Vagina (tissue), 2 donors: ENCODE measurements around the gene SNRNP70.

ENCODE experiments used
- POLR2AphosphoS5 ChIP-seq, 2 donors: sonication (generic); formaldehyde crosslinking; IDR thresholded peaks; one replicate each; pipeline ENCODE4 v1.9.0; 2017; ENCODE audit warnings: antibody characterized with exemption in 2 of 2, mild to moderate bottlenecking in 2 of 2, low read depth in 1 of 2; ENCODE audit not compliant: insufficient read depth in 1 of 2
- TF ChIP-seq, protein P1 (sequence below), 3 experiments: fragments of 450-650 bp in 2 of 3; fragments of 200-600 bp in 1 of 3; sonication (generic) in 1 of 3; IDR thresholded peaks; one replicate each; pipeline ENCODE4 v1.5.1; 2017 to 2019; ENCODE audit warnings: antibody characterized with exemption in 3 of 3, mild to moderate bottlenecking in 2 of 3, moderate library complexity in 2 of 3

GRCh38 chr19:49084206-49085019 lies 838 bp upstream of the SNRNP70 start:
- TF ChIP-seq, protein P1, sequence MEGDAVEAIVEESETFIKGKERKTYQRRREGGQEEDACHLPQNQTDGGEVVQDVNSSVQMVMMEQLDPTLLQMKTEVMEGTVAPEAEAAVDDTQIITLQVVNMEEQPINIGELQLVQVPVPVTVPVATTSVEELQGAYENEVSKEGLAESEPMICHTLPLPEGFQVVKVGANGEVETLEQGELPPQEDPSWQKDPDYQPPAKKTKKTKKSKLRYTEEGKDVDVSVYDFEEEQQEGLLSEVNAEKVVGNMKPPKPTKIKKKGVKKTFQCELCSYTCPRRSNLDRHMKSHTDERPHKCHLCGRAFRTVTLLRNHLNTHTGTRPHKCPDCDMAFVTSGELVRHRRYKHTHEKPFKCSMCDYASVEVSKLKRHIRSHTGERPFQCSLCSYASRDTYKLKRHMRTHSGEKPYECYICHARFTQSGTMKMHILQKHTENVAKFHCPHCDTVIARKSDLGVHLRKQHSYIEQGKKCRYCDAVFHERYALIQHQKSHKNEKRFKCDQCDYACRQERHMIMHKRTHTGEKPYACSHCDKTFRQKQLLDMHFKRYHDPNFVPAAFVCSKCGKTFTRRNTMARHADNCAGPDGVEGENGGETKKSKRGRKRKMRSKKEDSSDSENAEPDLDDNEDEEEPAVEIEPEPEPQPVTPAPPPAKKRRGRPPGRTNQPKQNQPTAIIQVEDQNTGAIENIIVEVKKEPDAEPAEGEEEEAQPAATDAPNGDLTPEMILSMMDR (IDR thresholded peaks at IDR 0.05): no peak
- TF ChIP-seq POLR2AphosphoS5 (IDR thresholded peaks at IDR 0.05; ENCODE audit: insufficient read depth in 1 of 2, low read depth in 1 of 2): no peak
